Astrocyte of the hippocampus (primary cell): ENCODE measurements around the gene KRTAP10-4.
"Not testable (repeated sequence)": the region's sequence is repeated elsewhere in the genome, so short reads cannot be mapped to it uniquely, and the experiment has no call there.

Experiments used
- DNase-seq: peaks from one replicate; pipeline ENCODE4 v3.0.0; 2011; ENCODE audit warnings: low read depth, low spot score

KRTAP10-4 gene, protein sequence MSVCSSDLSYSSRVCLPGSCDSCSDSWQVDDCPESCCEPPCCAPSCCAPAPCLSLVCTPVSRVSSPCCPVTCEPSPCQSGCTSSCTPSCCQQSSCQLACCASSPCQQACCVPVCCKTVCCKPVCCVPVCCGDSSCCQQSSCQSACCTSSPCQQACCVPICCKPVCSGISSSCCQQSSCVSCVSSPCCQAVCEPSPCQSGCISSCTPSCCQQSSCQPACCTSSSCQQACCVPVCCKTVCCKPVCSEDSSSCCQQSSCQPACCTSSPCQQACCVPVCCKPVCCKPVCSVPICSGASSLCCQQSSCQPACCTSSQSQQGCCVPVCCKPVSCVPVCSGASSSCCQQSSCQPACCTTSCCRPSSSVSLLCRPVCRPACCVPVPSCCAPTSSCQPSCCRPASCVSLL

DNA sequence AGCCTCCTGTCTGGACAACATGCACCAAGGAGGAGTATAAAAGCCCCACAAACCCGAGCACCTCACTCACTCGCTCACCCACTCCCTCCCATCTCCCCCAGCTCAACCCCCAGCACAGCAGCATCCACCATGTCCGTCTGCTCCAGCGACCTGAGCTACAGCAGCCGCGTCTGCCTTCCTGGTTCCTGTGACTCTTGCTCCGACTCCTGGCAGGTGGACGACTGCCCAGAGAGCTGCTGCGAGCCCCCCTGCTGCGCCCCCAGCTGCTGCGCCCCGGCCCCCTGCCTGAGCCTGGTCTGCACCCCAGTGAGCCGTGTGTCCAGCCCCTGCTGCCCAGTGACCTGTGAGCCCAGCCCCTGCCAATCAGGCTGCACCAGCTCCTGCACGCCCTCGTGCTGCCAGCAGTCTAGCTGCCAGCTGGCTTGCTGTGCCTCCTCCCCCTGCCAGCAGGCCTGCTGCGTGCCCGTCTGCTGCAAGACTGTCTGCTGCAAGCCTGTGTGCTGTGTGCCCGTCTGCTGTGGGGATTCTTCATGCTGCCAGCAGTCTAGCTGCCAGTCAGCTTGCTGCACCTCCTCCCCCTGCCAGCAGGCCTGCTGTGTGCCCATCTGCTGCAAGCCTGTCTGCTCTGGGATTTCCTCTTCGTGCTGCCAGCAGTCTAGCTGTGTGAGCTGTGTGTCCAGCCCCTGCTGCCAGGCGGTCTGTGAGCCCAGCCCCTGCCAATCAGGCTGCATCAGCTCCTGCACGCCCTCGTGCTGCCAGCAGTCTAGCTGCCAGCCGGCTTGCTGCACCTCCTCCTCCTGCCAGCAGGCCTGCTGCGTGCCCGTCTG lies at the start of gene KRTAP10-4:
Gene KRTAP10-4 (plus strand): TSS at position 100 of the 827 bp plus-strand sequence. CDS start 30 bp downstream, at position 130.
- not testable (repeated sequence) for DNase-seq

DNA sequence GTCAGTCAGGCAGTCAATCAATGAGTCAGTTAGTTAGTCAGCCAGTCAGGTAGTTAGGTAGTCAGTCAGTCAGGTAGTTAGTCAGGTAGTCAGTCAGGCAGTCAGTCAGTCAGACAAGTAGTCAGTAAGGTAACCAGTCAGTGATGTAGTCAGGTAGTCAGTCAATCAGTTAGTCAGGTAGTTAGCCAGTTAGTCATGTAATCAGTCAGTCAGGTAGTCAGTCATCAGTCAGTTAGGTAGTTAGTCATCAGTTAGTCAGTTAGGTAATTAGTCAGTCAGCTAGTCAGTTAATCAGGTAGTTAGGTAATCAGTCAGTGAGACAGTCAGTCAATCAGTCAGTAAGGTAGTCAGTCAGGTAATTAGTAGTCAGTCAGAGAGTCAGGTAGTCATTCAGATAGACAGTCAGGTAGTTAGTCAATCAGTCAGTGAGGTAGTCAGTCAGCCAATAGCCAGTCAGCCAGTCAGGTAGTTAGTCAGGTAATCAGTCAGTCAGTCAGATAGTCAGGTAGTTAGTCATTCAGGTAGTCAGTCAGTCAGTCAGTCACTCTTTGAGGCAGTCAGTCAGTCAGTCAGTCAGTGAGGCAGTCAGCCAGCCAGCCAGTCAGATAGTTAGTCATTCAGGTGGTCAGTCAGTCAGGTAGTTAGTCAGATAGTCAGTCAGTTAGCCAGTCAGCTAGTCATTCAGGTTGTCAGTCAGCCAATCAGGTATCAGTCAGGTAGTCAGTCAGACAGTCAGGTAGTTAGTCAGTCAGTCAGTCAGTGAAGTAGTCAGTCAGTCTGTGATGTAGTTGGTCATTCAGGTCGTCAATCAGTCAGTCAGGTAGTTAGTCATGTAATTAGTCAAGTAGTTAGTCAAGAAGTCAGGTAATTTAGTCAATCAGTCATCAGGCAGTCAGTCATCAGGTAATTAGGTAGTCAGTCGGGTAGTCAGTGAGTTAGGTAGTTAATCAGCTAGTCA lies 48.8 kb upstream of the KRTAP10-4 start:
- DNase-seq = no peak

DNA sequence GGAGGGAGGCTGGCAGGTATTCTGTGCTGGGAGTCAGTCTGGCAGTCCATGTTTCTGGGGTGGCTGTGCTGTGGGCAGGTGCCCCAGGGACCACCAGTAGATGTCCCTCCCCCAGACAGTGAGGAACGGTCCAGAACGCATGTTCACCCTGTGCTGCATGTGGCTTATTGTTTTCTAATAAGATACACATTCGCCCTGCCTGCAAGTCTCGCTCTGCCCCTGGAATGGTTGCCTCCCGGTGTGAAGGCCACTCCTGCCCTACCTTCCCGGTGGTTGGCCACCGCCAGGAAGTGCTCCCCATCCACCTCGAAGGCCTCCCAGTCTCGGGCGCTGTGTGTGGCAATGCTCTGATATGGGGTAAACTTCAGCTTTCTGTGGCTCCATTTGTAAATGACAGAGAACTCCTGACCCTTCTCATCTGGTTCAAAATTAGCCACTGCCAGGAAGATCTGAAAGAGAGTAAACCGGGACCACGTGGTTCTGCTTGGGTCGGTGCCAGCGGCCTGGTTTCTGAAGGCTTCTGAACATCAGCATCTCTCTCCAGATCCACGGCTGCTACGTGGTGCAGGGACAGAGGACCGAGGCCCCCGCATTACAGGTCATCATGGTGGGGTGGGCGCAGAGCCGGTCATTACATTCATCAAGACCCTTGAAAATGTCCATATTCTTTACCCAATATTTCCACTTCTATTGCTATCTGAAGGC lies 48.0 kb upstream of the KRTAP10-4 start:
- DNase-seq = no peak

DNA sequence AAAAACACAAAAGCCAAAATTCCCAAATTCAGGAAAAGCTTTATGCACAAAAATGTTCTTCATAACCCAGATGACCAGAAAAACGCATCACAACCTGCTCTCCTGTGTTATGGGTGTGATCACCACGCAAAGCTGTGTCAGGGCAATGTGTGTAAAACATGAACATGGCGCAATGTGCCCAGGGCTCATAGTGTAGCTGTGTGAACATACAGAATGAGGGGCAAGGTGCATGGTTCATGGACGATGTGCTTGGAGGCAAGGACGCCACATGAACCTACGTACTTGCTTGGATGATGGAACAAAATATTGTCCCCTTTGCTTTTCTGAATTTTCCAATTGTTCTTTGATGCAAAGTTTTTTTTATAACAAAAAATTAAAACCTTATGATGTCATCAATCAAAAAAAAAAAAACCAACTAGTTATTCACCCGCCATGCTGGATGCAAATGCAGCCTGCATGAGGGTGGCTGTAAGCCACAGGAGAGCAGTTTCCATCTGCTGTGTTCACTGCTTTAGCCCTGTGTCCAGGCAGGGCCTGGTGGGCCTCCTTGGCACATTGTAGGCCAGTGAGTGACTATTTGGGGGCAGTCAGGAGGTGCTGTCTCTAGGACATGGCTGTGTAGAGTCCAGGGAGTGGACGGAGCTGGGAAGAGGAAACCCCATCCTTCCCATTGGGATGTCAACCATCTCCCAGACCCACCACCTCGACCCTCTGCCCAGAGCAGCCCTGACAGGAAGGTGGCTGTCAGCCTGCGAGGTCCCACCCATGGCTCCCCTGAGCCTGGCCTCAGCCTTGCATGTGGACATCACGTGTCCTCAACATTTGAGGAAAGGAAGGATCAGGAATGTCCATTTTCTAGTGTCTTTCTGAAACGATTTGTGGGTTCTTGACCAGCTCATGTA lies 47.2 kb upstream of the KRTAP10-4 start:
- DNase-seq = no peak

DNA sequence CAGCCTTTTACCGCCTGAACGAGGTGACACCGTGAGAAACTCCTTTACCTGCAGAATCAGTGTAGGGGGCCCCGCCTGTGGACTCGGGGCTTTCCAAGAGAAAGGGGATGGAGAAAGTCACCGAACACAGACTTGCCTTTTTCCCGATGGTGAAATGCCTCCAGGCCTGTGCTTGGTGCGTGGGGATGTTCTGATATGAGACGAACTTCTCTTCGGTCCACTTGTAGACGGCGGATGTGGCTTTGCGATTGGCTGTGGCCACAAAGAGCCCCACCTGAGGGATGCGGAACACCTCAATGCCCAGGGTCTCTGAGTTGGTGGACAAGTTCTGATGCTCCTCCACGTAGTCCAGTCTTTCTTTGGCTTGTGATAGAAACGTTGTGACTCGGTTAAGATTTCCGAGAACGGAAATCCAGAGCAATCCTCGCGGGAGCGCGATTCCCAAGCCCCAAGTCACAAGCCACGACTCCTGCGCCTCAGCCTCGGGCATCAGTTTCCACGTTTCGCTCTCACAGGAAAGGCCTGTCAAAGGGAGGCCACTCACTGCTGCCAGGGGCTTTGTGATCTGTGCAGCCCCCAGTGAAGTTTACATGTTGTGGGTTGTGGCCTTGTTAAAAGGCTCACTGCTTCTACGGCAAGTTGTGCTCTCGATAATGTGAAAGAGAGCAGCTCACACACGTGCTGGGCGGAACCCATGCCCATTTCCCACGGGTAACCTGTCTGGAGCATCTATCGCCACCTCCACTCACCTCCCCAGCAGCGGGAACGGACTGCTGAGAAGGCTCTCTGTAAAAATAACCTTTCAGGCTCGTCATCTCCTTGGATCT lies 46.2 kb upstream of the KRTAP10-4 start:
- no peak for DNase-seq

DNA sequence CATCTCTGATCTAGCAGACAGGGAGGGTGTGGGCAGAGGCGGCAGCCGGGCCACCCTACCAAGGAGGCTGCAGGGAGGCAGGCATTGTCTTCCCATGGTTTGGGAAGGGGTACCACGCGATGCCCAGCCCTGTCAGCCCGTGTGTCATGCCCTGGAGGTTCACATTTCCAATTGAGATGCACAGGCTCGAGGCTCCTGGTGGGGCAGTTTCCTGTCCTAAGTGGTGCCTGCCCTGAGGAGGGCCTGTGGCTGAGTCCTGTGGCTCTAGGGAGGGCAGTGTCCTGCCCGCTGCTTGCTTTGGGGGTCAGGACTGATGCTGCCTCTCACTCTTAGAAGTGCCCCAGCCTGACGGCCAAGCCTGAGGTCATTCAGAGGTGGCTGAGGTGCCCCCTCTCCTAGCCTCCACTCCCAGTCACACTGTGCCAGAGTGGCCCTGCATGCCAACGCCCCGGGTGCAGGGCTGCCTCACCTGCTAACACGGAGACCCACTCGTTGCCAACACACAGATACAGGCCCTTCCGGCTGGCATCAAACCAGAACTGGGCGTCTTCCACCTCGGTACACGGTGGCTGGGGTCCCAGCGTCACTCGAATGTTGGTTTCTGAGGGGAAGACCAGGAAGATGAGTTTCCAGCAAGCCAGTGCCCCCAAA lies 45.4 kb upstream of the KRTAP10-4 start:
- no peak for DNase-seq

DNA sequence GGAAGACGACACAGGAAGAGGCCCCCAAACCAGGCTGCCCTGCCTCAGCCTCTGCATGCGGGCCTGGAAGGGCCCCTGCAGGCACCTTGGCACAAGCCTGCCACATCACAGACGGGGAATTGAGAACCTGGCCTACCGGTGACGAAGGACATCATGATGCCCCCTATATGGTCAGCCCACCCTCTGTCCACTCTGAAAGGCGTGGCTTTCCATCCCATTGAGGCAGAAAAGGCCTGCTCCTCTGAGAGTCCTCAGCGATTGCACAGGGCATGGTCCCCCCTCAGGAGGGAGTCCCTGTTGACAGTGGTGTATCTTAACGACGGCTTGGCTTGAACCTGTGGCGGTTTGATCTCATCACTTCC lies 44.9 kb upstream of the KRTAP10-4 start:
- no peak for DNase-seq

DNA sequence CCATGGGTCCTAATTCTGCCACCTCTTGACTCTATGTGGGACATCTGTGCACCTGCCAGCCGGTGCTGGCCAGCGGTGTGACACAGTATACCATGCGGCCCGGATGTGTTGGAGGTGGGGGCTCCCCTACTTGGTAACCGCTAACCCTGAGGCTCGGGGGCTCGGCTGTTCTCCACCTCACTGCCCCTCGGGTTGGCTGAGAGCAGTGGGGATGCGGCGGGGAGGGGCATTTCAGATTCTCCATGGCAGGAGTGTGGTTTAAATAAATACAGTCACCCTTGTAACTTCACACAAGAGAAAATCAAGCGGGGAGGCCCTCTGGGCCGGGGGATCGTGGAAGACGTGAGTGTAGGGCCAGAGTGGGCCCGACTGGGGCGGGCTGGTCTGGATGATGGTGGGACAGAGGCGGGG lies 44.5 kb upstream of the KRTAP10-4 start:
- no peak for DNase-seq

DNA sequence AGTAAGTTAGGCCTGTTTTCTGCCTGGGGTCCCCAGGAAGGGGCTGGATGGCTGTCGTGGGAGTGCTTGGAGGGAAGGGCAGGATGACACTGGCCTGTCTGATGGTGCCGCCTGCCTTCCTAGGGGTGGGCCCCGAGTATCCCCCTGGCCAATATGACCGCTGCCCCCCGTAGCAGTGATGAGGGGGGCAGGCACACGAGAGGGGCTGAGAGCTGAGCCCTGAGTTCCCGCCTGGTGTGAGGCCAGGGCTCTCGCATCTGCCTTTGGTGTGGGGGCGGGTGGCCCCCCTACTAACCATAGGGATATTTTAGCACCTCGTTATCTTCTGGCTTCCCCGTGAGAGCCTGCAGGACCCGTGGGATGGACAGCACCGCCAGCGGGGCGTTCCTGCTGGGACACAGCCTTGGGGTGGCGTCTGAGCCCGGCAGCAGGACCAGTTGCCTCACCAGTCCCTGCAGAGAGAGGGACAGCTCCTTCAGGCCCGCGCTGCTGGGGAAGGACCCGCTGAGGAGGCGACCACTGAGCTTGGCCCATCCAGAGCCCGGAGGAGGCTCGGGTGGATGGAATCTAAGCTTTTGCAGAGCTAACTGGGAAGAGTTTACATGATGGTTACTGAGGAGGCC lies 43.9 kb upstream of the KRTAP10-4 start:
- no peak for DNase-seq

DNA sequence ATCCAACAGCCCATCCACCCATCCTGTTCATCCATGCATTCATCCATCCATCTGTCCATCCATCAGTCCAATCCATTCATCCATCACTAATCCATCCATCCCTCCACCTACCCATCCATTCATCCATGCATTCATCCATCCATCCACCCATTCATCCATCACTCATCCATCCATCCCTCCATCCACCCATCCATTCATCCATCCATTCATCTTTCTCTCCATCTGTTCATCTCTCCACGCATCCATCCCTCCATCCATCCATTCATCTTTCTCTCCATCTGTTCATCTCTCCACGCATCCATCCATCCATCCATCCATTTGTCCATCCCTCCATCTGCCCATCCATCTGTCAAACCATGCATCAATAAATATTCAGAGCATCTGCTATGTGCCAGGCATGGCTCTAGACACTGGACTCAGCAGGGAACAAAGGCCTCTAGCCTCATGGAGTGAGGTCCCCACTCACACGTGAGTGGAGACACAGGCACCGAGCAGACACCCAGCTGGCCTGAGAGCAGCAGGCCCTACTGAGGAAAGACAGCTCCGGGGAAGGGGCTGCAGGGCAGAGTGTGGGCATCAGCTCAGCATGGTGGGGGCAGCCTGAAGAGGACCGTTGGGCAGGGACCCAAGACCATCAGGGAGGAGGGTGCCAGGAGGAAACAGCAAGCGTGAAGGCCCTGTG lies 43.2 kb upstream of the KRTAP10-4 start:
- DNase-seq = no peak

DNA sequence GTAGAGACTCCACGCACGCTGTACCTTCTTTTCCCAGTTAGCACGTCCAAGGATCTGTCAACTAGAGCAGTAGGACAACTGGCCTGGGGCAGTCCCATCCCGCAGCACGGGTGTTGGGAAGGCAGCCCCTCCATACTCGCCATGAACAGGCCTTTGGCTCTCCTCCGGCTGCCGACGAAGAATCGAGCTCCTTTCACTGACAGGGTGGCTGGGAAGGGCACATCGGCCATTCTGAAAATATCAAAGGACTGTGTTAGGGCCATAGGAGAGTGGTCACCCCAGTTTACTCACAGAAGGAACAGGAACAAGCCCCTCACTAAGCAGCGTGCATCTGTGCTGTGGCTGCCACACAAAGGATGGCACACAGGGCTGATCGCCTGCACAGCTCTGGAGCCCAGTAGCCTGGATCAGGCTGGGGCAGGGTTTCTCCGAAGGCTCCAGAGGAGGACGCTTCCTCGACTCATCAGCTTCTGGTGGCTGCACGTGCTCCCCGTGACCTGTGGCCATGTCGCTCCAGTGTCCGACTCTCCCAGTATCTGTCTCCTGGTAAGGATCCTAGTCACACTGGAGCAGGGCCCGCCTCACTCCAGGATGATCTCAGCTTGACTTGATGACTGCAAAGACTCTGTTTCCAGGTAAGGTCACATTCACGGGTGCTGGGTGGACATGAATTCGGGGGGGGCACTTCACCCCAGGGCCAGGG lies 42.5 kb upstream of the KRTAP10-4 start:
- no peak for DNase-seq

DNA sequence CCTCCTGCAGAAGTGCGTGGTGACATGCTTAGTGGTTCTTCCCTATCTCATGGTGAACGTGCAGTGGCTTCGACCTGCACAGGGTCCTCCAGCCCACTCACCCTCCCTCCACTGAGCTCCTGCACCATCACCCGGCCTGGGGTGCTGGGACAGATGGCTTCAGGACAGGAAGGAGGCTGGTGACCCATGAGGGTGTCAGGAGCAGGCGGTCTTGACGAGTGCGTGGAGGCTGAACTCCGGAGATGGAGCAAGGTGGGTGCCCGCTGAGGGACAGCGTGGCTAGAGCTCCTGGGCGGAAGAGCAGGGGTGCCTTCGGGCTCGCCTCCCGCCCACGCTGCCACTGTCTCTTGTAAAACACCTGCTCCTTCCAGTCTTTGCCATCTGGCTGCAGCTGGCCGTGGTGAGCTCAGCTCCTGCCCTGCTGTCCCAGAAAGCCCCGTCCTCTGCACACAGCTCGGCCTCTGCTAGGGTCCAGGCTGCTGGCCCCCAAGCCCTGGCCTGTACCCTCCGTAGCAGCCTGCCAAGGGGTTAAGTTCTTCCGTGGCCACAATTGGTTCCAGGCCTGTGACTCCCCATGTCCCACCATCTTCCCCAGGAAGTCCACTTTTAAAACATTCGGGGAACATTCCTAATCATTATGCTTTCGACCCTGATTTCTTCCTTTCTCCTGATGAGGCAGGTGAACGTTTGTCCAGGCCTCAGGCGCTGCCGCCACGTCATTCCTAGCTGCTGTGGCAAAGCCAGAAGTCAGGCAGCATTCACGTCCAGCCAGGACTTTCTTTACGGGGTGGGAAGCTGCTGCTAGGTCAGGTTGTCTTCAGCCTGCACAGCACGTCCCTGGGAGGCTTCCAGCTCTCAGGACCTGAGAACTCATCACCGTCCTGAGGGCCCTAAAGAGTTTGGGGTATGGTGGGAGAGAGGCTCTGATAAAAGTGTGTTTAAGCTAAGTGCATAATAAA lies 41.6 kb upstream of the KRTAP10-4 start:
- no peak for DNase-seq

DNA sequence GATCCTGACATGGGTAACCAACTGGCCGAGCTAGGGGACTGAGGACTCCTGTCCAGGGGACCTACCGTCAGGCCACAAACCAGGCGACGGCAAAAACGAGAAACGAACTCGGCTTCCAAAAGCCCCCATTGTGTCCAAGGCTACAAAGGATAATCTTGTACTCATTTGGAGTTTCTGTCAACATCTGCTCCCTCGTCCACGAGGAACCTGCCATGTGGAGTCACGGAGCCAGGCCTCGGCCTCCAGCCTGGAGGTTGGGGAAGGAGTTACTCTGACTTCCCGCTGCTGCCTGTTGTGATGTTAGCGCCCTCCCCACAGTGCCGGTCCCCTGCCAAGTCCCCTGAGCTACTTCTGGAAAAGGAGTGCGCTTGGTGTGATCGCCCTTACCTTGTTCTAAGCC lies 40.8 kb upstream of the KRTAP10-4 start:
- DNase-seq = no peak

DNA sequence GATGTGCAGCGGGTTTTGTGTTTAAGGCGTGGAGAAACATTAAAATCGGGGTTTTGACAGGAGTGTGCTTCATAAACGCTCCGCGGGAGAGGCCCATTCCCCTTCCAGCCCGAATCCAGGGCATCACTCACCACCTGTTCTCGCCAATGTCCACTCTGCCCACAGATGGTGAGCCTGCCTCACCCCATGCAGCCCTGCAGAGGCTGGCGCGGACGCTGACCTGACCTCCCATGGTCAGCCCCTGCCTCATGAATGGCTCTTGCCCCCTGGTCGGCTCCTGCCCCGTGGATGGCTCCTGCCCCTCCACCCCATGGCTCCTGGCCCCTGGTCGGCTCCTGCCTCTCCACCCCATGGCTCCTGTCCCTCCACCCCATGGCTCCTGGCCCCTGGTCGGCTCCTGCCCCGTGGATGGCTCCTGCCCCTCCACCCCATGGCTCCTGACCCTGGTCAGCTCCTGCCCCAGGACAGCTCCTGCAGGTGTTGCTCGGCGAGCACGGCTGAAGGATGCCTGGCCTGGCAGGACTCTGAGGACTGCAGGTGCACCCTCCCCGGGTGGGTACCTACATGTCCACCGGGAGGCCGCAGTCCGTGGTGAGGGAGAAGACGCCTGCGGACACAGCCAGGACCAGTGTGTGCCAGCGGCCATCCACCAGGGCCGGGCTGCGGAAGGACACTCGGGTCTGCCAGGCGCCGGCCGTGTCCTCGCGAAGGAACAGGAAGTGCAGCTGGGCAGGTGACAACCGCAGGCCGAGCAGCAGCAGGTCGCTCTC lies 40.2 kb upstream of the KRTAP10-4 start:
- no peak for DNase-seq
